Mucosa of rectum (tissue), 2 donors: ENCODE data around the gene MACROD2.

Source experiments
- H3K27ac ChIP-seq, 2 donors: one replicate each; pipeline ENCODE4 v1.7.0; 2013; ENCODE audit warnings: inconsistent platforms in 2 of 2, low read depth in 2 of 2, low read length in 2 of 2
- H3K27me3 ChIP-seq, 2 donors: one replicate each; pipeline ENCODE4 v1.7.0; 2013; ENCODE audit warnings: low read length in 2 of 2; ENCODE audit not compliant: control insufficient read depth in 2 of 2, insufficient read depth in 2 of 2
- H3K36me3 ChIP-seq, 2 donors: one replicate each; pipeline ENCODE4 v1.7.0; 2013; ENCODE audit warnings: low read length in 2 of 2; ENCODE audit not compliant: control insufficient read depth in 2 of 2, insufficient read depth in 2 of 2
- H3K4me1 ChIP-seq, 2 donors: one replicate each; pipeline ENCODE4 v1.7.0; 2013; ENCODE audit warnings: low read length in 2 of 2, mild to moderate bottlenecking in 1 of 2; ENCODE audit not compliant: control insufficient read depth in 2 of 2, insufficient read depth in 2 of 2
- H3K4me3 ChIP-seq, 2 donors: one replicate each; pipeline ENCODE4 v1.7.0; 2013; ENCODE audit warnings: low read length in 2 of 2
- H3K9ac ChIP-seq, 2 donors: one replicate each; pipeline ENCODE4 v1.7.0; 2013; ENCODE audit warnings: low read length in 2 of 2, low read depth in 1 of 2, mild to moderate bottlenecking in 1 of 2
- H3K9me3 ChIP-seq, 2 donors: one replicate each; pipeline ENCODE4 v1.7.0; 2013; ENCODE audit warnings: low read length in 2 of 2; ENCODE audit not compliant: control insufficient read depth in 2 of 2
- donor health status: healthy.
- donor health status: Normal muscosa, but diverticular disease.

The MACROD2 gene

DNA sequence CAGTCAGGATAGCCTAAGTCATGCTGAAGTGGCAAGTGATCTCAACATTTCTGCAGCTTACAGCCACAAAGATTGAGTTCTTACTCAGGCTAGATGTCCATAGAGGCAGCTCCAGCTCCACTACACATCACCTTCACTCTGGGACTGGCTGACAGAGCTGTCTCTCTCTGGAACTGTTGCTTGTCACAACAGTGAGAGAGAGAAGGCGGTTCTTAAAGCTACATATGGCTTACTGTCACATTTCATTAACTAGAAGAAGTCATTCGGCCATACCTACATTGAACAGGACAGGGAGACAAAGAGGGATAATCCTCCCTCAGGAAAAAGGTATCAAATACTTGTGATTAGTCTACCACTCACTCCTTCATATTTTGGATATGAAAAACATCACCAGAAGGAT, 1257.0 kb downstream of the MACROD2 start:
- Histone ChIP-seq H3K27me3 (no peaks in the 10 kb centered on the region), H3K27ac (no peak overlapping the region), H3K9me3 (no peaks in the 10 kb centered on the region)

DNA sequence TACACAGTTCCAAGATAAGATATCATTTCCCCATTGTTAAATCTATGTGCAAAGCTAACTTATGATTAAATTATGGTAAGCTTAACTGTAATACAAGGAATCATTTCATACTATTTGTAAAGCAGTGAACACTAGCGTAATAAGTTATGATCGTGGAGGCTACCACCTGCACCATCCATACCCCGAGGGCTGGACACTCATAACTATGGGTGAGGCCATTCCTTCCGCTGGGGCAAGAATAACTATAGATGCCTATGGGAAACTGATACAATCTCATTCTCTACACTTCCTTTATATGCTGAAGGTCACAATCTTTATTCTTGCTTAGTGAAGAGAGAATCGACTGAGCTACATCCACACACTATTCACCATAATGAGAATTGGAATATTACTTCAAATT, 1258.1 kb downstream of the MACROD2 start:
- Histone ChIP-seq H3K9me3 (no peaks in the 10 kb centered on the region), H3K4me1 (no peaks in the 10 kb centered on the region), H3K4me3 (no peak overlapping the region), H3K27me3 (no peaks in the 10 kb centered on the region), H3K9ac (no peak overlapping the region), H3K36me3 (no peaks in the 10 kb centered on the region), H3K27ac (no peak overlapping the region)

More for the DNA sequence above, 1257.0 kb downstream of the MACROD2 start:
- H3K4me1 ChIP-seq, result no peaks in the 10 kb centered on the region
- no peak overlapping the region for H3K9ac ChIP-seq
- H3K36me3 ChIP-seq, result no peaks in the 10 kb centered on the region
- no peak overlapping the region for H3K4me3 ChIP-seq

DNA sequence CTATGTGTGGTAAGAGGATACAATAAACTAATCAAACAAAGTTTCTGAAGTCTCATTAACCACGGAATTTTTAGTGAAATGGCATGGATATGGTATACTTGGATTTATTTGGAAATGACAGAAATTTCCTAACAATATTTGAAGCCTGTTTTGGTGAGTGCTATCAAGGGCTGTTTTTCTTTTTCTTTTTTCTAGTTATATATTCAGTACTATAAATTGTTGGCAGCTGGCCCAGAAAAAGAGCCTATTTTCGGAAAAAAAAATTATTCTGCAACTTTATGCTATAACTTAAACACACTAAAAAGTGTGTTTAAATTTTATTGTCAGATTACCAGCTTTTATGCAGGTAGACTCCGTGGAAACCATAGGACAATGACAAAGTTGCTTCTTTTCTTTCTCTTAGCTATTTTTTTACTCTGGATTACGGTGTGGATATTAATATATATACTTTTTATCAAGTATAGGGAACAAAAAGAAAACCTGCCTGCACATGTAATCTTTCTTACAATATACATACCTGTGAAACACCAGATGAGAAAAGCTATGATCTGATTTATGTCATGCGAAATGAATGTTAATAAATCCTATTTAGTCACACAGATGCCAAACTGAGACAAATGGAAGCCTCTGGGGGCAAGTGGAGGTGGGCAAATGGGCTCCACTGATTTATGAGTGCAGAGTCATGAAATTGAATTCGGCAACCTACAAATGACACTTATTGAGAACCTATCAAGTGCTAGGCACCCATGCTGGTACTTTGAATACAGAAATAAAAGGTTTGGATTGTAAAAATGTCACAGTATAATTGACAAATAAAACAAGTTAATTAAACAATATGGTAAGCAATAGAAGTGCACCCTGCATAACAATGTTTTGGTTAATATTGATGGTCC, 1261.6 kb downstream of the MACROD2 start:
- Histone ChIP-seq H3K9ac (no peak overlapping the region), H3K36me3 (no peaks in the 10 kb centered on the region), H3K27ac (no peak overlapping the region), H3K9me3 (no peaks in the 10 kb centered on the region), H3K4me3 (no peak overlapping the region), H3K27me3 (no peaks in the 10 kb centered on the region), H3K4me1 (no peaks in the 10 kb centered on the region)

DNA sequence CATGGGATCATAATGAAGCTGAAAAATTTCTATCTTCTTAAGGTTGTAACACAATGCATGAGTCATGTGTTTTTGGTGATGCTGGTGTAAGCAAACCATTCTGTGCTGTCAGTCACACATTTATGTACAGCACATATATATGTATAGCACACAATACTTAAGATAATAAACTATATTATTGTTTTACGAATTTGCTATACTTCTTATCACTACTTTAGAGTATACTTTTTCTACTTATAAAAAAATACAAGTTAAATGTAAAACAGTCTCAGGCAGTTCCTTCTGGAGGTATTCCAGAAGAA, 1262.2 kb downstream of the MACROD2 start:
- Histone ChIP-seq H3K4me1 (no peaks in the 10 kb centered on the region), H3K36me3 (no peaks in the 10 kb centered on the region), H3K9me3 (no peaks in the 10 kb centered on the region), H3K27ac (no peak overlapping the region), H3K27me3 (no peaks in the 10 kb centered on the region), H3K9ac (no peak overlapping the region), H3K4me3 (no peak overlapping the region)

DNA sequence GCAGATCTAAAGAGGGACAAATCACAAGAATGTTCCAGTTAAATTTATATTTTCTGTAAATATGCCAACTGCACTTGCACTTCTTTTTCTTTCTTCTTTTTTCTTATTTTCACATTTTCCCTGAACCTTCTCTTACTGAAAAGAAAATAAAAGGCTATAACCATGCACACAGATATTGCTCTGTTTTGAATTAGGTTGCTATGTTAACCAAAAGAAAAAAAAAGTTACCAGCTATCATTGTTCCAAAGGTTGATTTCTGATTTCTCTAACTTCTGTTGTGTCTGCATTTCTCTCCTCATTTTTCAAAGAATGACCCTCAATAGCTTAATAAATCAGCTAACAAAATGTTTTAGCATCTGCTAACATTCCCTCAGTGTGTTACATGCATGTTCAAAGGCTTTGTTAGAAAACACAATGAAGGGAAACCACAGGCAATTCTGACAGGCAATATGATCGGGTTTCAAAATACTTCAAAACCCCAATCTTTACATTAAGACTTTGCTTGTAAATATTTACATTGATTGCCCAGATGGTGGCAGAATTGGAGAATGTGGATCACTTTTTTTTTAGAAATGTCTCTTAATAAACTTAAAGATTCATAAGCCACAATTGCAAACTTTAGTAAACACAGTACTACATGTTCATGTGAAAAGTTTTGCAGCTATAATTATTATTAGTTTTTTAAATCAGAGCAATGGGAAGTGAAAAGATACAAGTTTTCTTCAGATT, 1270.4 kb downstream of the MACROD2 start:
- Histone ChIP-seq H3K4me3 (no peak overlapping the region), H3K27ac (no peak overlapping the region), H3K4me1 (no peaks in the 10 kb centered on the region), H3K27me3 (no peaks in the 10 kb centered on the region), H3K36me3 (no peaks in the 10 kb centered on the region), H3K9me3 (no peaks in the 10 kb centered on the region), H3K9ac (no peak overlapping the region)

DNA sequence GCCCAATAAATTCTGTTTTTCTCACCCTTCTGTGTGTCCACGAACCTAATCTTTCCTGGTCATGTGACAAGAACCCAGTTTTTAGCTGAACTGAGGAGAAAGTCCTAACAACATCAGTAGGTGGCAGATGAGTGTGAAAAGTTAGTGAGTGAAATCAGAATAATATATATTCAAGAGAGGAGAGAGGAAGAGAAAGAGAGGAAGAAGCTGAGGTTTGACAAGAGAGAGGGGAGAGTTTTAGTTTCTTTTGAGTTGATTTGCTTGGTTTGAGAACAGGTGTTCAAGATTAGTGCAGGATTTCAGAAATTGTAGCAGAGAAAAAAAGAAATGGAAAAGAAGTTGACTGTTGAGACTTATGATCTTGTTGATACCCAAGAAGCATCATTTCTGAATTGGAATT, 1272.6 kb downstream of the MACROD2 start:
- no peak overlapping the region for H3K27ac ChIP-seq
- H3K36me3 ChIP-seq, result no peaks in the 10 kb centered on the region
- H3K4me1 ChIP-seq, result no peaks in the 10 kb centered on the region
- no peak overlapping the region for H3K9ac ChIP-seq
- no peaks in the 10 kb centered on the region for H3K9me3 ChIP-seq
- no peak overlapping the region for H3K4me3 ChIP-seq
- H3K27me3 ChIP-seq, result no peaks in the 10 kb centered on the region

DNA sequence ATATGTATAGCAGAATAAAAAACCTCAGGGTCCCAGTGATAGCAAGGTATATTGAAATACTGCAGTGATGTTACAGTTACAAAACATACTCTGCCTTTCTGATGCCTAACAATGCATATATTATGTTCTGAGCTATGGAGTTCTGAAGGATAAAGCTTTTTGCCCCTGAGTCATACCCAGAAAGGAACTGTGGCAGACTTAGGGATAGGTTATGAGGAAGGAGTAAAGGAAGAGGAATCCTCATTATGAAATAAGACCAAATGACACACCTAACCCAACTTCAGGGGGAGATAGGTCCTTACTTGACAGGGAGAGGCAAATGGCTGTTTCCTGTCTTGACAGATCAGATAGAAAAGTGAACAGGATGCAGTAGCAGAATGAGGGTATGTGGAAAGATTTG, 1282.7 kb downstream of the MACROD2 start:
- Histone ChIP-seq H3K9me3 (no peaks in the 10 kb centered on the region), H3K4me3 (no peak overlapping the region), H3K27me3 (no peaks in the 10 kb centered on the region), H3K9ac (no peak overlapping the region), H3K27ac (no peak overlapping the region), H3K4me1 (no peaks in the 10 kb centered on the region), H3K36me3 (no peaks in the 10 kb centered on the region)

DNA sequence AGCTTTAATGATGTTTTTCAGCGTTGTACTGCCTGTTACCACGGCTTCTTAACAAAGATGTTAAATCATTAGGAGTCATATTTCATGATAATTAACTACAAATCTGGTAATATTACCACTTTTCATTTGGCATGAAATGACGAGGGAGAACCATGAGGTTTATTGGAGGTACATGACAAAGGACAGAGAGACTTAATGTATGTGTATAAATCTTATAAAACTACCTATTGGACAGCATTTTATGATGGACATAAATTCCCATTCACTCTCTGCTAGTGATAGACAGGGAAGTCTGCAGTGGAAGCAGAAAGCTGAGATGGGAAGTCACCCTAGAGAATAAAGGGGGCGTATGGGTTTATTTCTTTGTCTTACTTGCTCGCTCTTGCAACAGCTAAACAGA, 1292.0 kb downstream of the MACROD2 start:
- H3K9ac ChIP-seq, result no peak overlapping the region
- no peaks in the 10 kb centered on the region for H3K27me3 ChIP-seq
- no peak overlapping the region for H3K4me3 ChIP-seq

DNA sequence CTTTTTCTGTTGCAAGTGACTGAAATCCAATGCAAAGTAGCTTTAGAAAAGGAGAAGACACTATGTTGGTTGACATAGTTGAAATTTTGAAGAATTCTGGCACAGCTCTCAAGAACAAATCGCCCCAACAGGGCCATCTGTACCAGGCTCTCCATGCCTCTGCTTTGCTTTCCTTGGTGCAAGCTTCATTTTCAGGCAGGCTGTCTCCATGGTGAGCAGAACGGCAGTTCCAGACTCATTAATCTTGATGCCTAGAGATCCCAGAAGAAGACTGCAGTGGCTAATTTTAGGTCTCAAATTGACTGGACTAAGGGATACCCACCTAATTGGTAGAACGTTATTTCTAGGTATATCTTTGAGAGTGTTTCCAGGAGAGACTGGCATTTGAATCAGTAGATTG, 1292.8 kb downstream of the MACROD2 start:
- no peak overlapping the region for H3K9ac ChIP-seq
- H3K27me3 ChIP-seq, result no peaks in the 10 kb centered on the region
- no peaks in the 10 kb centered on the region for H3K4me1 ChIP-seq
- H3K9me3 ChIP-seq, result no peaks in the 10 kb centered on the region
- H3K4me3 ChIP-seq, result no peak overlapping the region
- no peaks in the 10 kb centered on the region for H3K36me3 ChIP-seq
- H3K27ac ChIP-seq, result no peak overlapping the region

More for the DNA sequence above, 1292.0 kb downstream of the MACROD2 start:
- Histone ChIP-seq H3K36me3 (no peaks in the 10 kb centered on the region), H3K9me3 (no peaks in the 10 kb centered on the region), H3K27ac (no peak overlapping the region), H3K4me1 (no peaks in the 10 kb centered on the region)

DNA sequence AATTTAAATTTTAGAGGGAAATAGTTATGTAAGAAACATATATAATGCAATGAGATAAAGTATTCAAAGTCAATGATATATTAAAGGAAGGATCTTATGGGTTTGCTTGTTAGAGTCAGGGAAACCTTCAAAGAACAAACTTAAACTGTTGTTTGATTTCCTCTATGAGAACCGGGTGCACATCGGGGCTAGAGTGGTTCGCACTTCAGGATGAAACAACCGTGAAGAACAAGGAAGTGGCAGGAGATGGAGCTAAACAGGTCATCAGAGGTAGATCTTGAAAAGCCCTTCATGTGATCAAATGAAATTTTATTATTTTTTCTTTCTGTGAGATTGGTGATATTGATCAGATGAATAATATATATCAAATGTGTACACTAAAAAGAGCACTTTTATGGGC, 1294.0 kb downstream of the MACROD2 start:
- Histone ChIP-seq H3K4me1 (no peaks in the 10 kb centered on the region), H3K4me3 (no peak overlapping the region), H3K9ac (no peak overlapping the region), H3K27ac (no peak overlapping the region), H3K9me3 (no peaks in the 10 kb centered on the region), H3K27me3 (no peaks in the 10 kb centered on the region), H3K36me3 (no peaks in the 10 kb centered on the region)
